Liver (tissue), 9 donors: ENCODE data around the gene YAE1. TPM values are rescaled to one million over a fixed set of nuclear protein-coding genes. Genes with fewer than 3 reads are reported as not detected.

Experiments
- DNase-seq: peaks from one replicate; pipeline ENCODE4 v3.0.0-alpha.2; 2017; ENCODE audit warnings: low spot score
- H3K27ac ChIP-seq, 2 donors: one replicate each; pipeline ENCODE4 v1.7.0; 2013; ENCODE audit warnings: inconsistent platforms in 2 of 2, low read length in 2 of 2, control low read depth in 1 of 2, low read depth in 1 of 2, mild to moderate bottlenecking in 1 of 2
- H3K27me3 ChIP-seq, 4 donors: one replicate each; pipeline versions ENCODE4 v1.6.1 to v1.7.0; 2013; ENCODE audit warnings: low read length in 3 of 4, inconsistent platforms in 1 of 4, mild to moderate bottlenecking in 1 of 4, moderate library complexity in 1 of 4; ENCODE audit not compliant: control insufficient read depth in 4 of 4, insufficient read depth in 4 of 4
- H3K36me3 ChIP-seq, 4 donors: one replicate each; pipeline versions ENCODE4 v1.6.1 to v1.7.0; 2013; ENCODE audit warnings: low read length in 3 of 4, mild to moderate bottlenecking in 3 of 4, low read depth in 1 of 4, moderate library complexity in 1 of 4; ENCODE audit not compliant: control insufficient read depth in 4 of 4, insufficient read depth in 3 of 4
- H3K4me1 ChIP-seq, 4 donors: one replicate each; pipeline versions ENCODE4 v1.6.1 to v1.7.0; 2013; ENCODE audit warnings: low read length in 3 of 4, mild to moderate bottlenecking in 3 of 4, moderate library complexity in 1 of 4; ENCODE audit not compliant: control insufficient read depth in 4 of 4, insufficient read depth in 4 of 4
- H3K4me3 ChIP-seq, 3 donors: one replicate each; pipeline versions ENCODE4 v1.6.1 to v1.7.0; 2013; ENCODE audit warnings: low read length in 3 of 3, control low read depth in 1 of 3, low read depth in 1 of 3, mild to moderate bottlenecking in 1 of 3
- H3K9ac ChIP-seq, 2 donors: one replicate each; pipeline ENCODE4 v1.7.0; 2013; ENCODE audit warnings: low read length in 2 of 2, mild to moderate bottlenecking in 2 of 2, moderate library complexity in 2 of 2, control low read depth in 1 of 2, low read depth in 1 of 2
- H3K9me3 ChIP-seq, 4 donors: one replicate each; pipeline versions ENCODE4 v1.6.1 to v1.7.0; 2013; ENCODE audit warnings: low read length in 3 of 4; ENCODE audit not compliant: control insufficient read depth in 4 of 4
- EGR1 ChIP-seq, 2 donors: IDR thresholded peaks; 2 replicates each; pipeline ENCODE4 v1.6.1; 2016 to 2018; ENCODE audit warnings: antibody characterized with exemption in 2 of 2, low read depth in 2 of 2
- FOXA1 ChIP-seq: IDR thresholded peaks from 2 replicates; pipeline ENCODE4 v1.6.1; 2016; ENCODE audit warnings: antibody characterized with exemption
- FOXA2 ChIP-seq: IDR thresholded peaks from 2 replicates; pipeline ENCODE4 v1.6.1; 2016; ENCODE audit warnings: antibody characterized with exemption
- GABPA ChIP-seq, 2 donors: IDR thresholded peaks in 1 of 2; conservative IDR thresholded peaks in 1 of 2; 2 replicates each; pipeline ENCODE4 v1.6.1; 2016; ENCODE audit warnings: antibody characterized with exemption in 2 of 2, mild to moderate bottlenecking in 1 of 2, moderate library complexity in 1 of 2
- HNF4A ChIP-seq, 2 donors: conservative IDR thresholded peaks; 2 replicates each; pipeline ENCODE4 v1.6.1; 2016; ENCODE audit warnings: antibody characterized with exemption in 2 of 2, mild to moderate bottlenecking in 2 of 2
- HNF4G ChIP-seq: IDR thresholded peaks from 2 replicates; pipeline ENCODE4 v1.6.1; 2016; ENCODE audit warnings: antibody characterized with exemption
- JUND ChIP-seq, 2 donors: IDR thresholded peaks; 2 replicates each; pipeline ENCODE4 v1.6.1; 2016; ENCODE audit warnings: antibody characterized with exemption in 2 of 2
- MAX ChIP-seq: IDR thresholded peaks from 2 replicates; pipeline ENCODE4 v1.6.1; 2016; ENCODE audit warnings: antibody characterized with exemption
- NR2F2 ChIP-seq: IDR thresholded peaks from 2 replicates; pipeline ENCODE4 v1.6.1; 2016; ENCODE audit warnings: antibody characterized with exemption
- RAD21 ChIP-seq, 2 donors: IDR thresholded peaks; 2 replicates each; pipeline ENCODE4 v1.6.1; 2016; ENCODE audit warnings: antibody characterized with exemption in 2 of 2, mild to moderate bottlenecking in 2 of 2
- RXRA ChIP-seq, 2 donors: IDR thresholded peaks; 2 replicates each; pipeline ENCODE4 v1.6.1; 2017 to 2018; ENCODE audit warnings: antibody characterized with exemption in 2 of 2, mild to moderate bottlenecking in 1 of 2
- SP1 ChIP-seq: IDR thresholded peaks from 2 replicates; pipeline ENCODE4 v1.6.1; 2018; ENCODE audit warnings: antibody characterized with exemption, mild to moderate bottlenecking
- TAF1 ChIP-seq: conservative IDR thresholded peaks from 2 replicates; pipeline ENCODE4 v1.6.1; 2016; ENCODE audit warnings: antibody characterized with exemption, mild to moderate bottlenecking
- YY1 ChIP-seq: IDR thresholded peaks from 2 replicates; pipeline ENCODE4 v1.6.1; 2016; ENCODE audit warnings: antibody characterized with exemption, mild to moderate bottlenecking
- WGBS: extraction: QIAGEN DNeasy Blood & Tissue Kit; methylation state at CpG from one replicate; pipeline ENCODE4 v1.1.7; 2013; 5-methylcytosine and 5-hydroxymethylcytosine counted together
- polyA plus RNA-seq, 2 donors: library from polyadenylated mRNA; stranded (reverse) in 1 of 2; unstranded in 1 of 2; fragments of 200-250 nt in 1 of 2; fragments of >200 nt in 1 of 2; fragmentation: Nextera tagmentation in 1 of 2; extraction: Ambion mirVana in 1 of 2; gene quantifications; one replicate each; pipeline versions ENCODE4 v1.2.1 to v1.2.3, GENCODE V29; 2013 to 2015
- total RNA-seq, 2 donors: library from RNA; depleted of rRNA; stranded (reverse); fragments of >200 nt; gene quantifications; one replicate each; pipeline ENCODE4 v1.2.3, GENCODE V29; 2014
- TF ChIP-seq, protein P1 (sequence below): IDR thresholded peaks from 2 replicates; pipeline ENCODE4 v1.6.1; 2016; ENCODE audit warnings: antibody characterized with exemption
- TF ChIP-seq, protein P2 (sequence below): IDR thresholded peaks from 2 replicates; pipeline ENCODE4 v1.6.1; 2016; ENCODE audit warnings: antibody characterized with exemption, mild to moderate bottlenecking
- TF ChIP-seq, protein P3 (sequence below): IDR thresholded peaks from 2 replicates; pipeline ENCODE4 v1.6.1; 2016; ENCODE audit warnings: antibody characterized with exemption
- TF ChIP-seq, protein P4 (sequence below): fragments of 150-350 bp; IDR thresholded peaks from 2 replicates; pipeline ENCODE4 v1.5.1; 2017; ENCODE audit warnings: improper control_type of control experiment, low read depth, low read length; ENCODE audit not compliant: missing input control
- donor health status: healthy.
- donor health status: healthy.
- donor health status: healthy.
- donor health status: healthy.
- donor health status: healthy.

The YAE1 gene
- total and polyA plus RNA-seq, 4 donors = 6.7 to 12.0 (median 9.9) TPM

DNA sequence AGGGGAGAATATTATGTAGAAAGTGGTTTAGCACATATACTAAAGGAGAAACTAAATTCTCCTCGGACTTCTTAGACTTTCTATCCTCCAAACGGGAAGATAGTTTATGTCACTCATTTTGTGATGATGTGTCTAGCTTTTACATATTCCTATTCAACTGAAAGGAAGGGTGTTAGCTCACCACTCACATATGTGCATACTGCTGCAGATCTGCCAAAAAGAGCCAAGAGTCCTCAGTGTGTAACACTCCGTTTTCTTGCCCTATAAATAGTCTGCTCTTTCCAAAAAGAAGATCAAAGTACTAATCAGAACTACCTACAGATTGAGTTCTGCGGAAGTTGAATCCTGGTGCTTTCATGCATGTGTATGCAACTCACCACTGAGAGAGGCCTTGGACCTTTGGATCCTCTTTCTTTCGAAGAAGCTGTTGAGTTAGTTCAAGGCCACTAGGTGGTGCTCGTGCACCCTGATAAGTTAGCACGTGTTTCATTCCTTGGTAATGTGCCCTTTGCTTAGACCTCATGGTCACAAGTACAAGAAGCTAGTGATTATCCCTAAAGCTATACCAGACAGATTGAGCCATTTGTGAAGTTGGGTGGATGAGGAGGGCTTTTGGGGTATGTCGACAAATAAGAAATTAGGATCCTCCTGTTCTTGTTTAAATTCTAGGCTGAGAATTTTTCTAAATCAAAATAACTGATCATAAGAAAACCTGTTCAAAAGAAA is 14.1 kb downstream of the YAE1 start:
- H3K4me1 ChIP-seq = no peaks in the 10 kb centered on the region
- H3K9ac ChIP-seq = peak overlapping the region in 1 of 2 donors; percentile 12
- WGBS = 15% methylated on average over 8 of the region's 8 CpGs
- peak; percentile 77 for TF ChIP-seq HNF4G
- TF ChIP-seq, protein P1, sequence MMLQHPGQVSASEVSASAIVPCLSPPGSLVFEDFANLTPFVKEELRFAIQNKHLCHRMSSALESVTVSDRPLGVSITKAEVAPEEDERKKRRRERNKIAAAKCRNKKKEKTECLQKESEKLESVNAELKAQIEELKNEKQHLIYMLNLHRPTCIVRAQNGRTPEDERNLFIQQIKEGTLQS = no peak
- peak; percentile 98 for TF ChIP-seq RAD21 (IDR thresholded peaks at IDR 0.05)
- no peak for TF ChIP-seq FOXA2
- TF ChIP-seq, protein P2, sequence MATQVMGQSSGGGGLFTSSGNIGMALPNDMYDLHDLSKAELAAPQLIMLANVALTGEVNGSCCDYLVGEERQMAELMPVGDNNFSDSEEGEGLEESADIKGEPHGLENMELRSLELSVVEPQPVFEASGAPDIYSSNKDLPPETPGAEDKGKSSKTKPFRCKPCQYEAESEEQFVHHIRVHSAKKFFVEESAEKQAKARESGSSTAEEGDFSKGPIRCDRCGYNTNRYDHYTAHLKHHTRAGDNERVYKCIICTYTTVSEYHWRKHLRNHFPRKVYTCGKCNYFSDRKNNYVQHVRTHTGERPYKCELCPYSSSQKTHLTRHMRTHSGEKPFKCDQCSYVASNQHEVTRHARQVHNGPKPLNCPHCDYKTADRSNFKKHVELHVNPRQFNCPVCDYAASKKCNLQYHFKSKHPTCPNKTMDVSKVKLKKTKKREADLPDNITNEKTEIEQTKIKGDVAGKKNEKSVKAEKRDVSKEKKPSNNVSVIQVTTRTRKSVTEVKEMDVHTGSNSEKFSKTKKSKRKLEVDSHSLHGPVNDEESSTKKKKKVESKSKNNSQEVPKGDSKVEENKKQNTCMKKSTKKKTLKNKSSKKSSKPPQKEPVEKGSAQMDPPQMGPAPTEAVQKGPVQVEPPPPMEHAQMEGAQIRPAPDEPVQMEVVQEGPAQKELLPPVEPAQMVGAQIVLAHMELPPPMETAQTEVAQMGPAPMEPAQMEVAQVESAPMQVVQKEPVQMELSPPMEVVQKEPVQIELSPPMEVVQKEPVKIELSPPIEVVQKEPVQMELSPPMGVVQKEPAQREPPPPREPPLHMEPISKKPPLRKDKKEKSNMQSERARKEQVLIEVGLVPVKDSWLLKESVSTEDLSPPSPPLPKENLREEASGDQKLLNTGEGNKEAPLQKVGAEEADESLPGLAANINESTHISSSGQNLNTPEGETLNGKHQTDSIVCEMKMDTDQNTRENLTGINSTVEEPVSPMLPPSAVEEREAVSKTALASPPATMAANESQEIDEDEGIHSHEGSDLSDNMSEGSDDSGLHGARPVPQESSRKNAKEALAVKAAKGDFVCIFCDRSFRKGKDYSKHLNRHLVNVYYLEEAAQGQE = no peak
- peak in 1 of 2 donors; percentile 47 for TF ChIP-seq RXRA (IDR thresholded peaks at IDR 0.05)
- TF ChIP-seq YY1 = no peak
- TF ChIP-seq, protein P3, sequence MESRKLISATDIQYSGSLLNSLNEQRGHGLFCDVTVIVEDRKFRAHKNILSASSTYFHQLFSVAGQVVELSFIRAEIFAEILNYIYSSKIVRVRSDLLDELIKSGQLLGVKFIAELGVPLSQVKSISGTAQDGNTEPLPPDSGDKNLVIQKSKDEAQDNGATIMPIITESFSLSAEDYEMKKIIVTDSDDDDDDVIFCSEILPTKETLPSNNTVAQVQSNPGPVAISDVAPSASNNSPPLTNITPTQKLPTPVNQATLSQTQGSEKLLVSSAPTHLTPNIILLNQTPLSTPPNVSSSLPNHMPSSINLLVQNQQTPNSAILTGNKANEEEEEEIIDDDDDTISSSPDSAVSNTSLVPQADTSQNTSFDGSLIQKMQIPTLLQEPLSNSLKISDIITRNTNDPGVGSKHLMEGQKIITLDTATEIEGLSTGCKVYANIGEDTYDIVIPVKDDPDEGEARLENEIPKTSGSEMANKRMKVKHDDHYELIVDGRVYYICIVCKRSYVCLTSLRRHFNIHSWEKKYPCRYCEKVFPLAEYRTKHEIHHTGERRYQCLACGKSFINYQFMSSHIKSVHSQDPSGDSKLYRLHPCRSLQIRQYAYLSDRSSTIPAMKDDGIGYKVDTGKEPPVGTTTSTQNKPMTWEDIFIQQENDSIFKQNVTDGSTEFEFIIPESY = no peak
- TF ChIP-seq HNF4A (conservative IDR thresholded peaks at IDR 0.05) = peak; percentile 88 to 92
- TF ChIP-seq FOXA1 = peak; percentile 60
- TF ChIP-seq MAX = peak; percentile 62
- TF ChIP-seq SP1 = peak; percentile 23
- TF ChIP-seq GABPA (IDR thresholded peaks at IDR 0.05 in 1 of 2, conservative IDR thresholded peaks at IDR 0.05 in 1 of 2) = peak in 1 of 2 donors; percentile 46
- TF ChIP-seq, protein P4, sequence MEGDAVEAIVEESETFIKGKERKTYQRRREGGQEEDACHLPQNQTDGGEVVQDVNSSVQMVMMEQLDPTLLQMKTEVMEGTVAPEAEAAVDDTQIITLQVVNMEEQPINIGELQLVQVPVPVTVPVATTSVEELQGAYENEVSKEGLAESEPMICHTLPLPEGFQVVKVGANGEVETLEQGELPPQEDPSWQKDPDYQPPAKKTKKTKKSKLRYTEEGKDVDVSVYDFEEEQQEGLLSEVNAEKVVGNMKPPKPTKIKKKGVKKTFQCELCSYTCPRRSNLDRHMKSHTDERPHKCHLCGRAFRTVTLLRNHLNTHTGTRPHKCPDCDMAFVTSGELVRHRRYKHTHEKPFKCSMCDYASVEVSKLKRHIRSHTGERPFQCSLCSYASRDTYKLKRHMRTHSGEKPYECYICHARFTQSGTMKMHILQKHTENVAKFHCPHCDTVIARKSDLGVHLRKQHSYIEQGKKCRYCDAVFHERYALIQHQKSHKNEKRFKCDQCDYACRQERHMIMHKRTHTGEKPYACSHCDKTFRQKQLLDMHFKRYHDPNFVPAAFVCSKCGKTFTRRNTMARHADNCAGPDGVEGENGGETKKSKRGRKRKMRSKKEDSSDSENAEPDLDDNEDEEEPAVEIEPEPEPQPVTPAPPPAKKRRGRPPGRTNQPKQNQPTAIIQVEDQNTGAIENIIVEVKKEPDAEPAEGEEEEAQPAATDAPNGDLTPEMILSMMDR = peak; percentile 85
- no peak for TF ChIP-seq TAF1
- no peak for TF ChIP-seq EGR1 (IDR thresholded peaks at IDR 0.05; ENCODE audit: low read depth in 2 of 2)
- peak in 1 of 2 donors; percentile 41 for TF ChIP-seq JUND (IDR thresholded peaks at IDR 0.05)
- peak; percentile 19 for TF ChIP-seq NR2F2
- peaks cover 0 to 1% (median 0%) of the 10 kb centered on the region in 4 donors for H3K36me3 ChIP-seq
- H3K4me3 ChIP-seq = no peak overlapping the region
- peak; percentile 74 for DNase-seq
- no peaks in the 10 kb centered on the region for H3K27me3 ChIP-seq
- H3K9me3 ChIP-seq = no peaks in the 10 kb centered on the region
- H3K27ac ChIP-seq = no peak overlapping the region
